A549 (cell line): ENCODE data around the gene GGT5. TPM values are rescaled to one million over a fixed set of nuclear protein-coding genes. Genes with fewer than 3 reads are reported as not detected.

ENCODE experiments used
- ATAC-seq, 2 experiments: fragments of 200-7000 bp in 1 of 2; fragments of >200 bp in 1 of 2; cut with Nextera tagmentation in 1 of 2; cut with Tn5 transposase in 1 of 2; 3 replicates each; pipeline versions ENCODE4 v1.8.0 to v1.9.1; 2018 to 2020; ENCODE audit warnings: mild to moderate bottlenecking in 1 of 2, moderate library complexity in 1 of 2
- CTCF ChIA-PET: fragments of 300-600 bp; sonication (Branson Sonifier 250); formaldehyde crosslinking; extraction: SDS; loops from one replicate; lab custom pipeline; 2021; ENCODE audit warnings: antibody characterized with exemption, inconsistent platforms; lab: Yijun Ruan, JAX
- POLR2A ChIA-PET: fragments of 350-600 bp; formaldehyde crosslinking; extraction: SDS; loops from one replicate; lab custom pipeline; 2021; ENCODE audit warnings: antibody characterized with exemption, inconsistent platforms; lab: Yijun Ruan, JAX
- DNase-seq, 2 experiments: peaks; one replicate each; pipeline versions ENCODE4 v3.0.0 to v3.0.0-alpha.2; 2011 to 2016; ENCODE audit warnings: low read depth in 1 of 2, low spot score in 1 of 2
- FAIRE-seq: peaks from 2 replicates; lab custom pipeline; 2011; peaks lifted over from hg19 to GRCh38; lab: Jason Lieb, UNC
- H3K27ac ChIP-seq, 2 experiments: fragments of >200 bp; sonication (Bioruptor Twin); formaldehyde crosslinking; 3 replicates each; pipeline ENCODE4 v1.5.1; 2016 to 2017
- H3K4me1 ChIP-seq: fragments of >200 bp; sonication (Bioruptor Twin); formaldehyde crosslinking; 3 replicates; pipeline ENCODE4 v1.6.1; 2016
- H3K4me2 ChIP-seq: fragments of >200 bp; sonication (Bioruptor Twin); formaldehyde crosslinking; 3 replicates; pipeline ENCODE4 v1.6.1; 2016
- H3K4me3 ChIP-seq: fragments of >200 bp; sonication (Bioruptor Twin); formaldehyde crosslinking; 3 replicates; pipeline ENCODE4 v1.5.1; 2016
- H3K9me3 ChIP-seq: fragments of >200 bp; sonication (Bioruptor Twin); formaldehyde crosslinking; 3 replicates; pipeline ENCODE4 v1.6.1; 2016
- BCL3 ChIP-seq: fragments of >200 bp; sonication (Bioruptor Twin); formaldehyde crosslinking; IDR thresholded peaks from 3 replicates; pipeline ENCODE4 v1.6.1; 2016
- ESRRA ChIP-seq: fragments of 150-350 bp; IDR thresholded peaks from 2 replicates; pipeline ENCODE4 v1.6.1; 2014; ENCODE audit warnings: mild to moderate bottlenecking, low read length, borderline replicate concordance
- FOSB ChIP-seq: fragments of 250-450 bp; sonication (Bioruptor Pico); IDR thresholded peaks from 2 replicates; pipeline ENCODE4 v1.5.0; 2020; ENCODE audit warnings: mild to moderate bottlenecking, moderate library complexity
- FOSL2 ChIP-seq, 2 experiments: fragments of 450-650 bp in 1 of 2; fragments of >200 bp in 1 of 2; sonication (Bioruptor Twin) in 1 of 2; formaldehyde crosslinking; IDR thresholded peaks; 2 replicates each; pipeline versions ENCODE4 v1.5.0 to v1.6.1; 2016 to 2020; ENCODE audit warnings: mild to moderate bottlenecking in 1 of 2, moderate library complexity in 1 of 2
- HES2 ChIP-seq: fragments of >200 bp; sonication (Bioruptor Twin); formaldehyde crosslinking; IDR thresholded peaks from 2 replicates; pipeline ENCODE4 v1.6.1; 2016
- HEYL ChIP-seq: fragments of 250-450 bp; sonication (Bioruptor Pico); IDR thresholded peaks from 2 replicates; pipeline ENCODE4 v1.8.0; 2021; ENCODE audit warnings: mild to moderate bottlenecking, moderate library complexity
- HMGXB4 ChIP-seq: fragments of 250-450 bp; sonication (Bioruptor Pico); IDR thresholded peaks from 2 replicates; pipeline ENCODE4 v1.5.0; 2021; ENCODE audit warnings: mild to moderate bottlenecking, moderate library complexity, borderline replicate concordance
- JUNB ChIP-seq: fragments of >200 bp; sonication (Bioruptor Twin); formaldehyde crosslinking; IDR thresholded peaks from 2 replicates; pipeline ENCODE4 v1.6.1; 2016
- KDM1A ChIP-seq: fragments of 200-600 bp; sonication (generic); IDR thresholded peaks from 2 replicates; pipeline ENCODE4 v1.6.1; 2016; ENCODE audit warnings: low read depth, mild to moderate bottlenecking
- KDM5A ChIP-seq: fragments of 200-600 bp; sonication (generic); IDR thresholded peaks from 2 replicates; pipeline ENCODE4 v1.6.1; 2016; ENCODE audit warnings: antibody characterized with exemption, mild to moderate bottlenecking
- MAX ChIP-seq: IDR thresholded peaks from 2 replicates; pipeline ENCODE4 v1.6.1; 2012
- RCOR1 ChIP-seq: fragments of 150-350 bp; IDR thresholded peaks from 2 replicates; pipeline ENCODE4 v1.6.1; 2014; ENCODE audit warnings: antibody characterized with exemption, low read length, low read depth
- RFX5 ChIP-seq: fragments of 450-650 bp; IDR thresholded peaks from 2 replicates; pipeline ENCODE4 v1.7.1; 2014; ENCODE audit warnings: antibody characterized with exemption, mild to moderate bottlenecking, moderate library complexity
- ZC3H11A ChIP-seq: fragments of 450-650 bp; IDR thresholded peaks from 2 replicates; pipeline ENCODE4 v1.6.1; 2014; ENCODE audit warnings: antibody characterized with exemption, mild to moderate bottlenecking
- WGBS: methylation state at CpG from one replicate; pipeline ENCODE4 v1.1.6; 2017; ENCODE audit errors: missing lambda C conversion rate; 5-methylcytosine and 5-hydroxymethylcytosine counted together
- polyA plus RNA-seq, 4 experiments: library from polyadenylated mRNA; depleted of rRNA in 3 of 4; stranded (reverse); fragments of >200 nt; fragmentation: RNase III in 1 of 4; extraction: RNeasy Plus Mini Kit Qiagen cat#74134 plus additional on column Dnase treatment in 1 of 4; gene quantifications; 2 replicates in 3 of 4; 3 replicates in 1 of 4; pipeline ENCODE4 v1.2.3, GENCODE V29; 2011 to 2017
- TF ChIP-seq, protein P1 (sequence below): fragments of >200 bp; sonication (Bioruptor Twin); formaldehyde crosslinking; IDR thresholded peaks from 3 replicates; pipeline ENCODE4 v1.5.1; 2016
- TF ChIP-seq, protein P2 (sequence below): IDR thresholded peaks from 2 replicates; pipeline ENCODE4 v1.6.1; 2012
- TF ChIP-seq, protein P3 (sequence below): IDR thresholded peaks from 2 replicates; pipeline ENCODE4 v1.6.1; 2012; ENCODE audit warnings: low read depth, borderline replicate concordance

The GGT5 gene
- polyA plus RNA-seq, 2 of the 4 experiments (the other 2 are of a cell fraction): 2.5 to 3.1 TPM

DNA sequence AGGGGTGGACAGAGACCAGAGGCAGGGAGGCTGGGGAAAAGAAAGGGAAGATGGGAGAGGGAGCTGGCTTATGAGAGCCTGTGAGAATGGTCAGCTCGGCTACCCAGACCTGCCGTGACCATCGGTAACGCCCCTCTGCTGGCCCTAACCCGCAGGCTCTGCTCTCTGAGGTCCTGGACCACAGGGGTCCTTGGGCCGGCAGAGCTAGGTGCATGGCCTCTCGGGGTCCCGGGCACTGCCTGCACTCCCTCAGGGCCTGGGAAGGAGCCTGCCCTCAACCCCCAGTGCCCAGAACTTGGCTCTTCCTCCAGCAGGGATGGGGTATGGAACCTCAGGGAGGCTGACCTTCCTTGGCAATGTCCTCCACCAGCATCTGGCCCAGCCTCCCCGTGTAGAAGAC is 13.2 kb downstream of the GGT5 start:
- no peaks in the 10 kb centered on the region for H3K9me3 ChIP-seq
- H3K27ac ChIP-seq: peak overlapping the region; percentile 17 to 67; a peak in 3 of 6 replicates
- no peak for DNase-seq
- TF ChIP-seq, protein P1, sequence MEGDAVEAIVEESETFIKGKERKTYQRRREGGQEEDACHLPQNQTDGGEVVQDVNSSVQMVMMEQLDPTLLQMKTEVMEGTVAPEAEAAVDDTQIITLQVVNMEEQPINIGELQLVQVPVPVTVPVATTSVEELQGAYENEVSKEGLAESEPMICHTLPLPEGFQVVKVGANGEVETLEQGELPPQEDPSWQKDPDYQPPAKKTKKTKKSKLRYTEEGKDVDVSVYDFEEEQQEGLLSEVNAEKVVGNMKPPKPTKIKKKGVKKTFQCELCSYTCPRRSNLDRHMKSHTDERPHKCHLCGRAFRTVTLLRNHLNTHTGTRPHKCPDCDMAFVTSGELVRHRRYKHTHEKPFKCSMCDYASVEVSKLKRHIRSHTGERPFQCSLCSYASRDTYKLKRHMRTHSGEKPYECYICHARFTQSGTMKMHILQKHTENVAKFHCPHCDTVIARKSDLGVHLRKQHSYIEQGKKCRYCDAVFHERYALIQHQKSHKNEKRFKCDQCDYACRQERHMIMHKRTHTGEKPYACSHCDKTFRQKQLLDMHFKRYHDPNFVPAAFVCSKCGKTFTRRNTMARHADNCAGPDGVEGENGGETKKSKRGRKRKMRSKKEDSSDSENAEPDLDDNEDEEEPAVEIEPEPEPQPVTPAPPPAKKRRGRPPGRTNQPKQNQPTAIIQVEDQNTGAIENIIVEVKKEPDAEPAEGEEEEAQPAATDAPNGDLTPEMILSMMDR: no peak
- TF ChIP-seq ZC3H11A (no peak), MAX (no peak), ESRRA (no peak), HEYL (CRISPR knock-in tag) (no peak), RFX5 (no peak), JUNB (no peak), KDM1A (no peak), HMGXB4 (no peak), RCOR1 (no peak), HES2 (no peak), KDM5A (no peak), FOSB (CRISPR knock-in tag) (no peak)
- TF ChIP-seq, protein P2, sequence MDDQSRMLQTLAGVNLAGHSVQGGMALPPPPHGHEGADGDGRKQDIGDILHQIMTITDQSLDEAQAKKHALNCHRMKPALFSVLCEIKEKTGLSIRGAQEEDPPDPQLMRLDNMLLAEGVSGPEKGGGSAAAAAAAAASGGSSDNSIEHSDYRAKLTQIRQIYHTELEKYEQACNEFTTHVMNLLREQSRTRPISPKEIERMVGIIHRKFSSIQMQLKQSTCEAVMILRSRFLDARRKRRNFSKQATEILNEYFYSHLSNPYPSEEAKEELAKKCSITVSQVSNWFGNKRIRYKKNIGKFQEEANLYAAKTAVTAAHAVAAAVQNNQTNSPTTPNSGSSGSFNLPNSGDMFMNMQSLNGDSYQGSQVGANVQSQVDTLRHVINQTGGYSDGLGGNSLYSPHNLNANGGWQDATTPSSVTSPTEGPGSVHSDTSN: no peak
- TF ChIP-seq, protein P3, sequence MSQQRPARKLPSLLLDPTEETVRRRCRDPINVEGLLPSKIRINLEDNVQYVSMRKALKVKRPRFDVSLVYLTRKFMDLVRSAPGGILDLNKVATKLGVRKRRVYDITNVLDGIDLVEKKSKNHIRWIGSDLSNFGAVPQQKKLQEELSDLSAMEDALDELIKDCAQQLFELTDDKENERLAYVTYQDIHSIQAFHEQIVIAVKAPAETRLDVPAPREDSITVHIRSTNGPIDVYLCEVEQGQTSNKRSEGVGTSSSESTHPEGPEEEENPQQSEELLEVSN: no peak
- WGBS: 95% methylated on average over 8 of the region's 9 CpGs
- POLR2A ChIA-PET: no interaction called here
- CTCF ChIA-PET: interaction anchor here (0.5 to 3.5 kb wide), 10 partner anchors 9 to 83 kb away, joined by 3 to 27 read pairs (median 3); no protein-coding TSS in a partner anchor
- FAIRE-seq: no peak
- H3K4me3 ChIP-seq: no peak overlapping the region
- no peak; a peak in 1 of 6 replicates for ATAC-seq
- H3K4me2 ChIP-seq: no peak overlapping the region
- no peaks in the 10 kb centered on the region; the same call in 2 of the 3 replicates for H3K4me1 ChIP-seq

GRCh38 chr22:24230911-24231656 is 13.8 kb downstream of the GGT5 start:
- H3K27ac ChIP-seq: peak overlapping the region; percentile 15 to 67; a peak in 3 of 6 replicates
- no peak overlapping the region for H3K4me3 ChIP-seq
- TF ChIP-seq RFX5 (no peak), FOSL2 (IDR thresholded peaks at IDR 0.05) (no peak), FOSL2 (CRISPR knock-in tag; IDR thresholded peaks at IDR 0.05) (no peak), HMGXB4 (no peak), BCL3 (no peak)
- TF ChIP-seq, protein P3: no peak
- TF ChIP-seq, protein P1: peak; percentile 24; the same call in 1 of the 3 replicates
- TF ChIP-seq, all 56 proteins: peak for 1
- CTCF ChIA-PET: interaction anchor here (0.6 to 3.5 kb wide), 8 partner anchors 15 to 84 kb away, joined by 3 to 27 read pairs (median 4); no protein-coding TSS in a partner anchor
- POLR2A ChIA-PET: no interaction called here
- WGBS: 87% methylated on average over 5 of the region's 18 CpGs
- Histone ChIP-seq H3K4me1 (no peaks in the 10 kb centered on the region; the same call in 2 of the 3 replicates), H3K4me2 (no peak overlapping the region), H3K9me3 (no peaks in the 10 kb centered on the region)
- ATAC-seq: peak in 1 of 2 experiments; percentile 78; a peak in 3 of 6 replicates
- no peak for FAIRE-seq
- no peak for DNase-seq
